Stimulated activated CD8-positive, alpha-beta memory T cell treated with anti-CD3 and anti-CD28 coated beads, Interleukin-4, amount 100 ng/mL, for 4 hours (primary cell): ENCODE data around the gene CYRIA.

ENCODE experiments used
- DNase-seq, 2 donors: peaks; one replicate each; pipeline ENCODE4 v3.0.0-alpha.2; 2020; ENCODE audit warnings: low read depth in 2 of 2, low spot score in 1 of 2

CYRIA gene

DNA sequence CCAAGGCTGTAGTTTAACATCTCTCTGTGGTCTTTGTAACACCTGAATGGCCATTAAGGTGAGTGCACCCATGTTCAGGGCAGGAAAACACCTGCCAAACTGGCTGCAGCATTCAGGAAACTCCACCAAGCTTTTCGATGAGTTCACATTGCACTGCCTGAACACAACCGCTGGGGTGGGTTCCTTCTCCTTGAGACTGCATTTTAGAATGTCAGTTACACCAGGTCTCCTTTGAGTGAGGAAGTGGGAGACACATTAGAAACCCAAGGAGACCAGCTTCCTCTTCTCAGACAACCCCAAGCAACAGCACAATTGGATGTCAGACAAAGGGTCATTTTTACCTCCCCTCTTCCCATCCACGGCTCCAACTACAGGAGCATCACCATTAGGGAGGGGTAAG is 35.2 kb downstream of the CYRIA start:
- no peak for DNase-seq

DNA sequence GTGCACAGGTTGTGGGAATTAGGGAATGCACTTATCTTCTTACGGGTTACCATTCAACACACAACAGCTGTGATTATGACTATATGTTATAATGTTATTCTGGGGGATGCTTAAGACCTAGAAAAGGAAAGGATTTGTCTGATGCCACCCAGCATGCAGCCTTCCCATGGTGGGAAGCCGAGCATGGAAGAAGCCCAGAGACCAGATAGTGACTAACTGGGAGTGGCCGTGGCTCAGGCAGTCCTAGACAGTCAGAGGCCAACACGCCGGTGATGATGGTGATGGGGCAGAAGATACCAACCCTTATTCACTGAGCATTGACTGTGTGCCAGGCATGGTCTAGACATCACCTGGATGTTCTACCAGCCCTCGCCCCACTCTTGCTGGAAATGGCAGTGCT is 35.9 kb downstream of the CYRIA start:
- DNase-seq = no peak

DNA sequence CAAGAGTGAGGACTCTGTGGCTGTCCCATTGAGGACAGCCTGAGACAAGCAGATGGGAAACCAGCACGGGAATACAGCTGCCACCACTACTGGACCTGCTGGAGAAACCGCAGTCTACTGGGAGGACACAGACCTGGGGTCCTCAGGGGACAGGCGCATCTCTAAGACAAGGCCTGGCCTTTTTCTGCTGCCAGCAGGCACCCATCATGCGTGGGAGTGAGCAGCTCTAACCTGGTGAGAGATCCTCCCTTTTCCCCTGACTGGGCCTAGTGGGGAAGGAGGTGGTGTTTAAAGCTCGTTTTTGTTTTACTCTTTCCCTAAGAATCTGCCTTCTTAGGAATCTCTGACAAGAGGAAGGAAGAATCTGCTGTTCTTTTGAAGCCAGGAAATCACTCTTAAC is 36.6 kb downstream of the CYRIA start:
- DNase-seq = no peak

DNA sequence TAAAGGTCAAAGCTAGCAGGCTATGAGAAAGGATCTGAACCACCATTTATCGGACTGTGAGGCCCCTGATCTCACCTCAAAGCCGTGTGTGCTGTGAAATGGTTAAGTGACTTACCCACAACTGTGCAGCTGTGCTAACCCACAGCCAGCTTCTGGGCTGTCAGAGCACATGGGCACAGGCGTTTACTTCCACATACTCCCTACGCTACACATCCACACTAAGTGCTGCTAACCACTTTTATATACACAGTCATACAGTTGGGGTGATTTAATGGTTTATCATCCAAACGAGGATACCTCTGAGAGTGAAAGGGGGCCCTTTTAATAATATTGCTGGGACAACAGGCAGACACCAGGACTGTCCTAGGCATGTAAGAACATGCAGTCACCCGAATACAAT is 37.3 kb downstream of the CYRIA start:
- DNase-seq = no peak

DNA sequence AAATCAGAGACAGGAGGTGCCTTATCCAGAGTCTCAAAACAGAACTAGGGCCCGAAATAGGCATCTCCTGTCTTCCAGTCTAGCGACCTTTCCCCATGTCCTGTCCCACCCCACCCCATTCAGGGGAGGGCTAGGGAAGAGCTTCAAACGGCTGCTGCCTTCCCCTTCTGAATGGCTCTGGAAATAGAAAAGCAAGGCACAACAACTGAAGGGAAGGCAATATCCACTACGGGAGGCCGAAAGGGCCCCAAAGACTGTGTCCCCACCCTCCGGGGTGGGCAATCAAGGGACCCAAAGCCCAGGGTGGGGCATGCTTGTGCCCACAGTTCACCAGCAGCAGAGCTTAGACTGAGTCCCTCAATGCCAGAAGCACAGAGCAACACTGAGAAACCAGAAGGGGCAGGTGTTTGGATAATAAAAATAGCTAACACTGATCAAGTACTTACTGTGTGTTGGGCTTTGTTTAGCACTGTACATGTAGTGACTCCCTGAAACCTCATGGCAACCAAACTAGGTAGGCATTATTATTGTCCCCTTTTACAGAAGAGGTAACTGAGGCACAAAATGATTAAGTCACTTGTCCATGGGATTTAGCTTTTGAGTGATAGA is 38.5 kb downstream of the CYRIA start:
- no peak for DNase-seq

DNA sequence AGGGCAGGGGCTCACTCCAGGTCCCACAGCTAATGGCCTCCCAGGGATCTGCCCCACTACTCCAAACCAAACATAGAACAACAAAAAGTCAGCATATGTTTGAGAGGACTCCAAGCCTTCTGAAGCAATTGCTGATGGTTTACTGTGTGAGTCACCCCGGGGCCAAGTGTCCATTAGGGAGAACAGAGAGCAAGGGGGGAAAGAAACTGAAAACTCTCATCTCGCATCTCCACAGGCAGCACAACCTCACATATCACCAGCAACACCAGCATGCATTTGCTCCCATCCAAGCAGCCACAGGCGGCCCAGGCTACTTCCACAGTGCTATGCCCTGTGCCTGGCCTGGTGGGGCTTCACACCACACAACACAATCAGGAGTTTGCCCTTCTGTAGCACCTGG is 39.1 kb downstream of the CYRIA start:
- no peak for DNase-seq

DNA sequence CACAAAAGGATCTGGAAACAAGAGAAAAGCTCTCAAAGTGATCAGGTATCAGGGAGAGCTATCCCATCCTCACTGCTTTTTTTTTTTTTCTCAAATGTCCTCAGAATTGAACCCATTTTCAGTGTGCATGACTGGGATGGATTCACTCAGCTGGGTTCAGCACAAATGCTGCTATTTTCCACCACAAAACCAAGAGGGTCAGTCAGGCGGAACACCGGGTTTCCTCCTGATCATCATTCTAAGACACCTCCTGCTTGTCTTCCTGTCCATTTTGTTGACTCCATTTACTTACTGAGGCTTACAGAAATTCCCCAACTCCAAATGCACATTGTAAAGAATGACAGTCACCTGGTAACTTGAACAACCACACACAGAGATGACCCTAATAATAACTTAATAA is 39.9 kb downstream of the CYRIA start:
- DNase-seq = no peak

DNA sequence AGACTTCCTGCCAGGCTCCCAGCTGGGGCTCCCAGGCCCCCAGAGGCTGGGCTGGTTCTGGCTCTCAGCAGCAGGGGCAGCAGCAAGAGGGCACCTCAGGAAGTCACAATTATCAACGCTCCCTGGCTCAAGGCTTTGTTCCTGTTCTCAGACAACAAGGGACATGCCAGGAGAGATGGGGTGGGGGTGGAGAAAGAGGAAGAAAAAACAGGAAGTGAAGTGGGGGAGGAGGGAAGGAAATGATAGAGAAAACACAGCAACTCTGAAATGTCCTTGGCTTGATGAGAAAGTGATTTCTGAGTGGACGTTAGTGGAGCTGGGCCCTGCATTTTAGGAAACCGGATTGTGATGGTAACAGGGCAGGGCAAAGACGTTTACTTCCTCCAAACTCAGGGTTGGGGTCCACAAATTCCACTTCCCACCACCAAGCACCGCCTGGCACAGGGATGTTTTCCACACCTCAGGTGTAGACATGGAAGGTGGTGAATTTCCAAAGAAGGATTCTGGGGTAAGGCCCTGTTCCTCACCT is 40.4 kb downstream of the CYRIA start:
- no peak for DNase-seq

DNA sequence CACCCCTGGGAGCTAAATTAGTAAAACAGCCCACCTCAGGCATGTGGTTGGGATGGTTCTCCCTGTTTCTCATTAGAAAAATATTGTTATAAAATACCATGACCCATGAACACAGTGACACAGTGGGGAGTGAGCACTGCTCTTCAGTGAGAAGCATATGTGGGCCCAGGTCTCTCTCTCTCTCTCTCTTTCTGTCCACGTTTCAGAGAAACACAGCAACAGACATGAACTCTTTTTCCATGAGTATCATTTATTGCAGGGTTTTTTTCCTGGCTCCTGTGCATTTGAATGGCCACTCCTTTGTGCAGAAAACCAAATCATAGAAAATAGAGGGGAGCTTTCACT is 41.2 kb downstream of the CYRIA start:
- DNase-seq = no peak

DNA sequence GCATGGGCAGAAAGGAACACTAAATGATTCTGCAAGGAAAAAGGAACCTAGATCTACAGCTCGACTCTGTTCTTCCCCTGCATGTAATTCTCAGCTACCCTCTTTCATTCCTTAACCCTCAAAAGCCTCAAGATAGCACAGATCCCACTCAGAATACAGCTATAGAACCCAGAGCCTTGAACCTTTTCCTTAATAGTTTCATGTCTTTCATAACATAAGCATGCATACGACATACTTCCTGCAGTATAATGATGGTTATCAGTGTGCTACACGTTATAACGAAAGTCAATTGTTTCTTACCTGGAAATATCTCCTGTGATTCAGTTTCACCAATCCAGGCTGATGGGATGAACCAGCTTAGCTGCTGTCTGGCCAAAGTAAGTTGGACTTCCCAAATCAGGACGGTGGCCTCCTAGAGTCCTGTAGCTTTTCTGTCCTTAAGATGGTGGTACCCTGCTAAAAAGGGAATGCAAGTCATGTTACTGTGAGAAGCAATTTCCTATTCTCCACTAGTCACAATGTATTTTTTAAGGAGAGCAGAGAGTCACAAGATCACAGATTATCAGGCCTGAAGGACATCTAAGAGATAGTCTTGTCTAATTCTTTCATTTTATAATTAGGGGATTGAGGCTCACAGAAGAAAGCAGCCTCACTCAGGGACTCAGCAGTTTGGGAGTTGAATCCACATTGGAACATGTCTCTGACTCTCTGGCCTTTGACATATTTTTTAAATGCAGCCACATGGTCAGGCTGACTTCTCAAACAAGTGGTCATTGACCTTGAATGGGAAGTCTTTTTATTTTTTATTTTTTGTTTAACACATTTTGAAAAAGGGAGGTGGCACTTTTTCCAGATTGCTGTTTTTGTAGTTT is 41.8 kb downstream of the CYRIA start:
- DNase-seq = no peak

DNA sequence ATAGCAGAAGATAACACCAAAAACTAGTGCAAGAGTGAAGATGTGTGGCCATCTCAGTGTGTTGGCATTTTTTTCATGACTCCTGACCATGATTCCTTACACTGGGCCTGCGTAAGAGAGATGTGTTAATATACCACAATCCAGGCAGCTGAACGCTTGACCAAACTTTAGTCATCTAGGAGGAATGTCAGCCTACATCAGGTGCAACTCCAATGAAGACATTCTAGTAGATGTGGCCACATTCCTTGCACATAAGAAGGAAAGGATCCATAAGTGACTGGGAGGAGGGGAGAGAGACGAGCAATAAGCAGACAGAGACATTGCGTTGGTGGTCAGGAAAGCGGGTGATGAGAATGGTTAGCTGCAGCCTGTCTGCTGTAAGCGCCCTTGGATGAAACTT is 42.6 kb downstream of the CYRIA start:
- no peak for DNase-seq

DNA sequence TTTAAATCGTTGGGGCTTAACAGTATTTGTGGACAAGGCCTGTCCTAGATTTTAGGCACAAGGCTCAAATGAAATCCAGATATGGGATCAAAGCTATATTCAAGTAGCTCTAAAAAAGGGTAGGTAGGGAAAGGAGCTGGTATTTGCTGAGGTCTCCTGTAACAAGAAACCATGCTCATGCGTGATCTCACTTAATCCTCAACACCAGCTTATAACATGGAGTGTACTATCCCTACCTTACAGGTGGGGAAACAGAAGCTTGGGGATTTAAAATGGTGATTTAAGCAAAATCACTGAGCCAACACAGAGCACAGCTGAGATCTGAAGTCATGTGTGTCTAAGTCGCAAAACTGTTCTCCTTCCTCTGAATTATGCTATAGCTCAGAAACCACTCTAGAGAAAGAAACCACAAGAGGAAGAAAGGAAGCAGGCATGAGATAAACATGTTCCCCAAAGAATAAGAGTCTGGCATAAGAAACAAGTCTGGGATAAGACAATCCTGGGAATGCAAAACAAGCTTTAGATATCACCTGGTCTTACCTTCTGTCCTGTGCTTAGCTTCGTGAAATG is 43.1 kb downstream of the CYRIA start:
- DNase-seq = no peak

DNA sequence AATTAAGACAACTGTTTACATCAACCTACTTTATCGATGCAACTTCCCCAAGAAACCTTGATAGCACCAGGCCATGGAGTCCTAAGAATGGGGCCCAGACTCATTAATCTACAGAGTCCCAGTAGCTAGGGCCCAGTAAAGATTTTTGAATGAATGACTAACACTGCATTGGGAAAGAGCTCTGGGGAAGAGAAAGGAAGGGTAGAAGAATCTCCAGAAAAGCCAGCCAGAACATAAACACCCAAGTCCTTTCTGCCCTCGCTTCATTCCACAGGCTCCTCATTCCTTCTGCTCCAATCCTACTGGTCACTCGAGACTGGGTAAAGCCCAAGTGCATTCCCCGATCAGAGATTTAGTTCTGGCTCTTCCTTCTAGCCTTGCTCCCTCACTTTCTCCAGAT is 44.3 kb downstream of the CYRIA start:
- no peak for DNase-seq

DNA sequence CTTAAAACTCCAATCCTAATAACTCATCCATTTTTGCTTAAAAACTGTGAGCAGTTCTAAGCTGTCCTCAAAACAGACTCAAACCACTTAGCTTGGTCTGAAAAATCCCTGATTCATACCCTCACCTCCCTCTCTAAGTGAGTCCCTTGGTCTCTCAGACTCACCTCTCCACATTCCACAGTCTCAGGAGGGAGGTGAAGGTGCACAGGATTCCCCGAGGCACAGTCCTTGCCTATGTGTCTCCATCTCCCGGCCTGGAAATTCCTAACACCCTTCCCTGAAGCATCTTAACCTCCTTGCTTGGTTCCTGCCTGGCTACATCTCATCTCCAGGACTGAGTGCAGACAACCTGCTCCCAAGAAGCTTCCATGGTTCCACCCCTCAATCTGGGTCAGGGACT is 45.0 kb downstream of the CYRIA start:
- no peak for DNase-seq

DNA sequence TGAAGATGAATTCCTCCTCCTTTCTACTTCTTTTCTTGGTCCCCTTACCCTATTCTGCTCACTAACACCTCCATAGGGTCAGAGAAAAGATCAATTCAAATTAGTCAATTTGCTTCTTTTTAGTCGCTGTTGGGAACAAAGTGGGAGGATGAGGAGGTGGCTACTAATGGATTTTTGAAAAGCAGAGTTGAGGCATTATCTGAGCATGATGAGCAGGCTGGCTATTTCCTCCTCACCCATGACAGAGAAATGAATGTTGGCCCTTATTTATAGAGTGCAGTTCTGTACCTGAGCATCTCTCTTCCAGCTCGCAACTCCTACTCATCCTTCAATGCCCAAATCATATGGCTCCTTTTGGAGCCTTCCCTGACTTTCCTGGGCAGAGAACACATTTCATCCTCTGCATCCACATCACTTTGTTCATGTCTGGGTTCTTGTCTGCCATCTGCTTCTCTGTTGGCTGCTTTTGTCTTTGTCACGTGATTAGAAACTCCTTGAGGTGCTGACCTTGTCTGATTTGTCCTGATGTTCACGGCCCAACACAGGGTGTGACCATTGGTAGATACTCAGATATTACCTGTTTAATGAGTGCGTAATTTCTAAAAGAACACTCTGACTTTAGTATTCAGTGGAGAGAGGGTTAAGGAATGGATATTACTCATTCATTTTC is 45.9 kb downstream of the CYRIA start:
- no peak for DNase-seq

DNA sequence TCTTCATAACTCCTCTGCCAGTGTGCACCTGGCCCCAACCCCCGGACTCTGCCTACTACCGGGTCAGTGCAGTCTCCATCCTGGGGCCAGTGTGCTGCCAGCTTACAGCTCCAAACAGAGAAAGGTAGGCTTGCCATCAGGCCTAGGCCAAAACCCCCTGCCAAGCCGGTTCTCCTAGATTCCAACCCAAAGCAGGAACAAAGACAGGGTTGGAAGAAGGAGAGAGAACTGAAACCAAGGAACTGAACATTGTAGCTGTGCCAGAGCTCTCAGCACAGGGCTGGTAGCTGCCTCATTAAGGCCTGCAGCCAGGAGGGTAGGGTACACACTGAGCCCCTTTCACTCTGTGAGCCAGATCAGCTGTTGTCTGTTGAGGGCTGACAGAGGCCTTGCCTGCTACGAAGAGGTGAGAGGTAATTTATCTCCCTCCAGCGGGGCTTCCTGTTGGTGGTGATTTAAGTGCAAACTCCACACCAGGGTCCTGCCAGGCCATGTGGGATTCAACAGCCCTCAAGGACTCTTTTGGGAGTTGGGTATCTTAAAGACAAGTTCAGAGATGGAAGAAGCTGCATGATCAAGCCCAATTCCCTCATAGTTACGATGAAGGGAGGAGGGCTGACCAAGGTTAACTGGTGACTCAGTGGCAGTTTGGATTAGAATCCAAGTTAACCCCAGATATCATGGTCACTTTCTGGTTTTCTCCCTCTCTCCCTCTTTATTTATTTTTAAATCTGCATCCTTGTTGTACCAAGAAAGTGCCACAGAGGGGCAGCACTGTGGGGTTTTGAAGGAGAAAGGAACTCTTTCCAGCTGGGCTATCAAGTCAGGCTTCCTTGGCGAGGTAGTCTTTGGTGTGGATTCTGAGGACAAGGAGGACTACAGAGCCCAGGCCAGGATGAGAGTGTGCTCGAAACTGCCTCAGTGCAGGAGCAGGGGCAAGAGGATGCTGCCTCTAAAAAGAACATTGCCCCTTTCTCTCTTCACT is 48.1 kb downstream of the CYRIA start:
- no peak for DNase-seq
